H1 (cell line): ENCODE measurements around the gene NR3C2. TPM values are rescaled to one million over a fixed set of nuclear protein-coding genes. Genes with fewer than 3 reads are reported as not detected.

Experiments used
- BRCA1 ChIP-seq: IDR thresholded peaks from 2 replicates; pipeline ENCODE4 v1.6.1; 2012; ENCODE audit warnings: low read depth, low read length, improper control_type of control experiment
- CHD7 ChIP-seq: fragments of 300-600 bp; sonication (generic); IDR thresholded peaks from 2 replicates; pipeline ENCODE4 v1.7.1; 2012; ENCODE audit warnings: low read length, moderate library complexity, mild to moderate bottlenecking, inconsistent platforms; ENCODE audit not compliant: insufficient replicate concordance
- GABPA ChIP-seq: IDR thresholded peaks from 2 replicates; pipeline ENCODE4 v1.6.1; 2011; ENCODE audit warnings: mild to moderate bottlenecking, low read length, moderate library complexity, borderline replicate concordance; ENCODE audit not compliant: insufficient read depth
- SP1 ChIP-seq: IDR thresholded peaks from 2 replicates; pipeline ENCODE4 v1.6.1; 2011; ENCODE audit warnings: low read depth, low read length
- polyA plus RNA-seq, 7 experiments: library from polyadenylated mRNA; depleted of rRNA in 3 of 7; stranded (reverse) in 5 of 7; unstranded in 2 of 7; fragments of >200 nt in 5 of 7; fragments of 200-250 nt in 2 of 7; gene quantifications; 1 replicate in 5 of 7; 2 replicates in 1 of 7; 4 replicates in 1 of 7; pipeline versions ENCODE4 v1.2.1 to v1.2.3, GENCODE V29; 2011 to 2013; ENCODE audit warnings: missing spikeins in 2 of 7, mixed read lengths in 2 of 7
- total RNA-seq: library from RNA; stranded (reverse); fragmentation: NEBNext Ultra II Directional; extraction: Animal tissue kit (Norgen Biotek cat#: 25700); gene quantifications from 2 replicates; pipeline ENCODE4 v1.2.1, GENCODE V29; 2021
- TF ChIP-seq, protein P1 (sequence below): IDR thresholded peaks from 2 replicates; pipeline ENCODE4 v1.6.1; 2011; ENCODE audit warnings: low read depth, mild to moderate bottlenecking, low read length; ENCODE audit not compliant: insufficient read depth

Gene NR3C2
- total and polyA plus RNA-seq, 2 of the 8 experiments (the other 6 are each of a cell fraction or from before 2014, with no cell fraction given): 0.80 to 3.9 TPM

DNA sequence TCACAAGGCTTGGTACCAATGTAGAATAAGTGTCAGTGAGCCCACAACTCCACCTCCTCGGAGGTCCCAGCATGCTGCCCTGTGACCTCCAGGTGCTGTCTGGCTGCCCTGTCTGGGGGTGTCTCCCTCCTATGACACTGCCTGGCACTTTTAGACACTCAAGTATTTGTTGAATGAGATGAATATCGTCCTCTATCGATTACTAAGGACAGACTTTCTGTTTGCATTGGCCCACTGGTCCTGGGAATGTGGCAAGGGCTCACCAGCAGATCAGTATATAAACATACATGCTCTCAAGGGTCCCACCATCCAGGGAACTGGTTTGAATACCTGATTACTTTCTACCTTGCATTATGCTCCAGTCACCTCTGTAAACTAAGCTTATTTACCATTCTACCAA, 333.0 kb downstream of the NR3C2 start (continued):
- TF ChIP-seq CHD7 (no peak), BRCA1 (no peak), SP1 (no peak), GABPA (no peak)
- TF ChIP-seq, protein P1, sequence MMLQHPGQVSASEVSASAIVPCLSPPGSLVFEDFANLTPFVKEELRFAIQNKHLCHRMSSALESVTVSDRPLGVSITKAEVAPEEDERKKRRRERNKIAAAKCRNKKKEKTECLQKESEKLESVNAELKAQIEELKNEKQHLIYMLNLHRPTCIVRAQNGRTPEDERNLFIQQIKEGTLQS: no peak
